Measurements from ENCODE around the gene DST.

DST gene

DNA sequence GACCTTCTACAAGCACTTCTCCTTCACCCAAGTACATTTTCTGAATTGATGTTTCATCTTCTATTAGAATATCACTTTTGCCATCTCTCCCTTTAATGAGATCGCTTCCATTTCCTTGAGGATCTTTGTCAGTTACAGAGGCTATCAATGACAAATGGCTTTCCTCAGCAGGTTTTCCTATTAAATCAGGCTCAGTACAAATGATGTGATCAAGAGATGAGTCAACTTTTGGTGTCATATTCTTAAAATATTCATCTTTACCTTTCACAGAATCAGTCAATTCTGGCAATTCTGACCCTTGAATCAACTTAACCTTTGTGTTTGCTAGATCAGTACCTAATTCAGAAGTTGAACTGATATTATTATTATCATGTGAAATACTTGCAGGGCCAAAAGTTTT, 37.3 kb downstream of the DST start:
- DNase-seq (ENCODE audit: low read depth in 2 of 2): no peak
- TF ChIP-seq, protein P1, sequence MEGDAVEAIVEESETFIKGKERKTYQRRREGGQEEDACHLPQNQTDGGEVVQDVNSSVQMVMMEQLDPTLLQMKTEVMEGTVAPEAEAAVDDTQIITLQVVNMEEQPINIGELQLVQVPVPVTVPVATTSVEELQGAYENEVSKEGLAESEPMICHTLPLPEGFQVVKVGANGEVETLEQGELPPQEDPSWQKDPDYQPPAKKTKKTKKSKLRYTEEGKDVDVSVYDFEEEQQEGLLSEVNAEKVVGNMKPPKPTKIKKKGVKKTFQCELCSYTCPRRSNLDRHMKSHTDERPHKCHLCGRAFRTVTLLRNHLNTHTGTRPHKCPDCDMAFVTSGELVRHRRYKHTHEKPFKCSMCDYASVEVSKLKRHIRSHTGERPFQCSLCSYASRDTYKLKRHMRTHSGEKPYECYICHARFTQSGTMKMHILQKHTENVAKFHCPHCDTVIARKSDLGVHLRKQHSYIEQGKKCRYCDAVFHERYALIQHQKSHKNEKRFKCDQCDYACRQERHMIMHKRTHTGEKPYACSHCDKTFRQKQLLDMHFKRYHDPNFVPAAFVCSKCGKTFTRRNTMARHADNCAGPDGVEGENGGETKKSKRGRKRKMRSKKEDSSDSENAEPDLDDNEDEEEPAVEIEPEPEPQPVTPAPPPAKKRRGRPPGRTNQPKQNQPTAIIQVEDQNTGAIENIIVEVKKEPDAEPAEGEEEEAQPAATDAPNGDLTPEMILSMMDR (IDR thresholded peaks at IDR 0.05; ENCODE audit: low read depth, low read length): no peak
- H3K4me3 ChIP-seq (replicated peaks in 1 of 2; ENCODE audit: low read depth in 2 of 2, low read length in 2 of 2): no peak overlapping the region

DNA sequence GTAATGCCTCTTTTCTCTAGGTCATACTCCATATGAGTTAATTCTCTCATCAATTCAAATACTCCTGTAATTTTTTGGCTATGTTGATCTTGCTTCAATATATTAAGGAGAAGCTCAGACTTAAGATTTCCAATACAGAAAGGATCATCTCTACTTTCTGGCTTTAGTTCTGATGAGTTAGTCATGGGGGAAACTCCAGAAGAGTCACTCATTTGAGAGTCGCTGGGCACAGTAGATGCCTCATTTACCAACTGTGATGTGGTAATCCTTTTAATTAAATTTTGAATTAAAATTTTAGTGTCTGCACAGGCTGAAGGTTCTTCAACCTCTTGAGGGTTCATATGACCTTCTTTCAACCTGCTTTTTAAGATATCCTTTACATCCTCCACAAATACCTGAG, 38.5 kb downstream of the DST start:
- peak in 1 of 2 donors; percentile 31 for DNase-seq (ENCODE audit: low read depth in 2 of 2)
- H3K4me3 ChIP-seq (replicated peaks in 1 of 2; ENCODE audit: low read depth in 2 of 2, low read length in 2 of 2): no peak overlapping the region
- TF ChIP-seq, protein P1 (IDR thresholded peaks at IDR 0.05; ENCODE audit: low read depth, low read length): no peak

DNA sequence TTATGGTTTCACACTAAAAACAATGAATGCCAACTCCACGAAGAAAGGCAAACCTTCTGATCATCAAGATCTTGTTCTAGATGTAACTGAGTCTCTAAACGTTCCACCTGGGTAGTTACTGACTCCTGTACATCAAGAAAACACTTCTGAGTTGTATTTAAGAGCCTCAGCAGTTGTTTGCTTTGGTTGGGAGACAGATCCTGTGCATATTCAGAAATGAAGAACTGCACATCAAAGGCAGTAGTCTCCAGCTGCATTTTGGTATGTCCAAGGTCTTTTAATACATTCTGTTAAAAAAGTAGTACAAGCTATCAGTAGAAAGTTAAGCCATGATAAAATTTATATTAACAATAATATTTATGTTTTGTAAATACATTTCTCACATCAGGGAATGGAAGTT, 41.3 kb downstream of the DST start:
- DNase-seq (ENCODE audit: low read depth in 2 of 2): no peak
- no peak overlapping the region for H3K4me3 ChIP-seq (replicated peaks in 1 of 2; ENCODE audit: low read depth in 2 of 2, low read length in 2 of 2)
- TF ChIP-seq, protein P1 (IDR thresholded peaks at IDR 0.05; ENCODE audit: low read depth, low read length): no peak

DNA sequence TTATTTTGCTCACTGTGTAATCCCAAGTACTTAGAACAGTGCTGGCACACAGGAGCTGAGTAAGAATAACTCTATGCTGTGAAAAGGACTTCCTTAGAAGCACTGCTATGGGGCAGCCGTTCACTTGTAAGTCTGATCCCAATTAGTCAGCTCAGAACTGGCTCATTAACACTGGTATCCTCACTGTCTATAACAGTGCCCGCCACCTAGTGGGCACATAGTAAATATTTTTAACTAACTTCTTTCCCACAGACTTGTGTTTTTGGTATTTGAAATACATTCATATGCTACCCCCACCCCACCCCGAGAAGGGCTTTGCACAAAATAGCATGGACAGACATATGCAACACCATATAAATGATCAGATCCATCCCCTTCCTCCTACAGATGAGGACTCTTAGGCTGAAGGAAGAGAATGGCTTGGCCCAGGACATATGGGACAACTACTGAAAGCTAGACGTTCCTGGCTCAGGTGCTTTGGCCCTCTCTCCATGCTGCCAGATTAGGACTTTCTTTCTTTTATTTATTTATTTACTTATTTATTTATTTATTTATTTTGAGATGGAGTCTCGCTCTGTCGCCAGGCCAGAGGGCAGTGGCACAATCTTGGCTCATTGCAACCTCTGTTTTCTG, 47.1 kb downstream of the DST start:
- TF ChIP-seq, protein P1 (IDR thresholded peaks at IDR 0.05; ENCODE audit: low read depth, low read length): peak; percentile 51
- DNase-seq (ENCODE audit: low read depth in 2 of 2): peak; percentile 42 to 62
- no peak overlapping the region for H3K4me3 ChIP-seq (replicated peaks in 1 of 2; ENCODE audit: low read depth in 2 of 2, low read length in 2 of 2)

DNA sequence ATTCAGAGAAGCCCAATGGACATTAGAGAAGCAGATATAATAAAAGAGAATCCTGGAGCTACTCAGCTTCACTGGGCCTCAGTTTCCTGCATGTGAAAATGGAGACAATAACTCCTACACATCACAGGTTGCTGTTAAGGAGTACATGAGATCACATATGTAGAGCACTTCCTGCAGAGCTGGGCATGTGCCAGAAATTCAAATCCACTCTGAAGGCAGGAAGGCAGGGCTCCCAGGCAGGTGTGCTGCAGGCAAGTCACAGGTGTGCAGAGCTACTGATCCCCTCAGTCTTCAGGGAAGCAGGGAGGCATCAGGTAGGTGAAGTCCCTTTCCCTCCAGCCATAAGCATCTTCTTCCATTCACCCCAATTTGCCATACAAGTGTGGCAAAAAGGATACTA, 48.0 kb downstream of the DST start:
- TF ChIP-seq, protein P1 (IDR thresholded peaks at IDR 0.05; ENCODE audit: low read depth, low read length): no peak
- DNase-seq (ENCODE audit: low read depth in 2 of 2): no peak
- H3K4me3 ChIP-seq (replicated peaks in 1 of 2; ENCODE audit: low read depth in 2 of 2, low read length in 2 of 2): no peak overlapping the region

DNA sequence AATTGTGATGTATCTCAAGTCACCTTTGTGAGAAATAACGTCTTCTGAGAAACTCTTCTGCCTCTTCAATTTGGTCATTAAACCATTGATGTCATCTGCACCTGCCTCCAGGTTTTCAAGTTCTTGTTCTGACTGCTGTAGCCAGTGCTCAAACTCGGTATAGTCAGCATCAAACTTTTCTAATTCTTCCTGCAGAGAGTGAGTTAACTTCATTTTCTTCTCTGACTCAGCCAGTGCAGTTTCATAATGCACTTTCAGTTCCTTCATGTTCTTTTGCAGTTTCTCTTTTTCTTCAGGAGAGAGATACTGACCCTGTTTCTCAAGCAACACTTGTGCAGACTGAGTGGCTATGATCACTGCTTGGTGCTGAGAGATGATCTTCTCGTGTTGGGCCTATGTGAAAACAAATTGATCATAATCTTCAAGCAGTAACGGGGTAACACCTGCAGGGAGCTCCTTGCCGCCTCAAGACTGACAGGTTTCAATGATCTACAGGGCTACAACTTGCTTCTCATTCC, 48.8 kb downstream of the DST start:
- peak; percentile 12 to 38 for DNase-seq (ENCODE audit: low read depth in 2 of 2)
- TF ChIP-seq, protein P1 (IDR thresholded peaks at IDR 0.05; ENCODE audit: low read depth, low read length): no peak
- no peak overlapping the region for H3K4me3 ChIP-seq (replicated peaks in 1 of 2; ENCODE audit: low read depth in 2 of 2, low read length in 2 of 2)

DNA sequence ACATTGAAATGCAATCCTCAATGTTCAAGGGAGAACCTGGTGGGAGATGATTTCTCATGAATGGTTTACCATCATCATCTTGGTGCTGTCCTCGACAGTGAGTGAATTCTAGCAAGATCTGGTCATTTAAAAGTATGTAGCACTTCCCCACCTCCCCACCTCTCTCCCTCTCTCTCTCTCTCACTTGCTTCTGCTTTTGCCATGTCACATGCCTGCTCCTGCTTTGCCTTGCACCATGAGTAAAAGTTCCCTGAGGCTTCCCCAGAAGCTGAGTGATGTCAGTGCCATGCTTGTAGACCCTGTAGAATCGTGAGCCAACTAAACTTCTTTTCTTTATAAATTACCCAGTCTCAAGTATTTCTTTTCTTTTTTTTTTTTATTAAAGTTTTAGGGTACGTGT, 60.5 kb downstream of the DST start:
- DNase-seq (ENCODE audit: low read depth in 2 of 2): no peak
- H3K4me3 ChIP-seq (replicated peaks in 1 of 2; ENCODE audit: low read depth in 2 of 2, low read length in 2 of 2): no peak overlapping the region
- TF ChIP-seq, protein P1 (IDR thresholded peaks at IDR 0.05; ENCODE audit: low read depth, low read length): no peak

Data from cardiac fibroblast (primary cell).